Fibroblast of mammary gland (primary cell): ENCODE data around the gene SRPRB.

ENCODE experiments used
- DNase-seq: peaks from one replicate; pipeline ENCODE4 v3.0.0-alpha.2; 2010; ENCODE audit warnings: low read depth
- H3K4me3 ChIP-seq: 2 replicates; pipeline ENCODE4 v1.5.1; 2011; ENCODE audit warnings: low read depth, mild to moderate bottlenecking, low read length, moderate library complexity; ENCODE audit not compliant: control insufficient read depth
- TF ChIP-seq, protein P1 (sequence below): conservative IDR thresholded peaks from 2 replicates; pipeline ENCODE4 v1.5.1; 2011; ENCODE audit warnings: low read depth, low read length, inconsistent platforms; ENCODE audit not compliant: control insufficient read depth, insufficient read depth

The SRPRB gene

GRCh38 chr3:133797396-133798105 is 8.1 kb upstream of the SRPRB start:
- DNase-seq: no peak
- TF ChIP-seq, protein P1, sequence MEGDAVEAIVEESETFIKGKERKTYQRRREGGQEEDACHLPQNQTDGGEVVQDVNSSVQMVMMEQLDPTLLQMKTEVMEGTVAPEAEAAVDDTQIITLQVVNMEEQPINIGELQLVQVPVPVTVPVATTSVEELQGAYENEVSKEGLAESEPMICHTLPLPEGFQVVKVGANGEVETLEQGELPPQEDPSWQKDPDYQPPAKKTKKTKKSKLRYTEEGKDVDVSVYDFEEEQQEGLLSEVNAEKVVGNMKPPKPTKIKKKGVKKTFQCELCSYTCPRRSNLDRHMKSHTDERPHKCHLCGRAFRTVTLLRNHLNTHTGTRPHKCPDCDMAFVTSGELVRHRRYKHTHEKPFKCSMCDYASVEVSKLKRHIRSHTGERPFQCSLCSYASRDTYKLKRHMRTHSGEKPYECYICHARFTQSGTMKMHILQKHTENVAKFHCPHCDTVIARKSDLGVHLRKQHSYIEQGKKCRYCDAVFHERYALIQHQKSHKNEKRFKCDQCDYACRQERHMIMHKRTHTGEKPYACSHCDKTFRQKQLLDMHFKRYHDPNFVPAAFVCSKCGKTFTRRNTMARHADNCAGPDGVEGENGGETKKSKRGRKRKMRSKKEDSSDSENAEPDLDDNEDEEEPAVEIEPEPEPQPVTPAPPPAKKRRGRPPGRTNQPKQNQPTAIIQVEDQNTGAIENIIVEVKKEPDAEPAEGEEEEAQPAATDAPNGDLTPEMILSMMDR: no peak
- no peak overlapping the region for H3K4me3 ChIP-seq

GRCh38 chr3:133799794-133800585 is 5.6 kb upstream of the SRPRB start:
- no peak overlapping the region for H3K4me3 ChIP-seq
- peak; percentile 51 for DNase-seq

GRCh38 chr3:133803469-133803868 is 2.1 kb upstream of the SRPRB start:
- DNase-seq: no peak
- H3K4me3 ChIP-seq: no peak overlapping the region
- TF ChIP-seq, protein P1: no peak

More at GRCh38 chr3:133799794-133800585, 5.6 kb upstream of the SRPRB start:
- TF ChIP-seq, protein P1: no peak

GRCh38 chr3:133804896-133805295 is 719 bp upstream of the SRPRB start:
- H3K4me3 ChIP-seq: no peak overlapping the region
- DNase-seq: no peak
- TF ChIP-seq, protein P1: no peak

- peak overlapping the region; percentile 91 for H3K4me3 ChIP-seq
- DNase-seq: no peak
- TF ChIP-seq, protein P1: no peak
These were observed 272 bp upstream of the SRPRB start for GRCh38 chr3:133805384-133805701.

DNA sequence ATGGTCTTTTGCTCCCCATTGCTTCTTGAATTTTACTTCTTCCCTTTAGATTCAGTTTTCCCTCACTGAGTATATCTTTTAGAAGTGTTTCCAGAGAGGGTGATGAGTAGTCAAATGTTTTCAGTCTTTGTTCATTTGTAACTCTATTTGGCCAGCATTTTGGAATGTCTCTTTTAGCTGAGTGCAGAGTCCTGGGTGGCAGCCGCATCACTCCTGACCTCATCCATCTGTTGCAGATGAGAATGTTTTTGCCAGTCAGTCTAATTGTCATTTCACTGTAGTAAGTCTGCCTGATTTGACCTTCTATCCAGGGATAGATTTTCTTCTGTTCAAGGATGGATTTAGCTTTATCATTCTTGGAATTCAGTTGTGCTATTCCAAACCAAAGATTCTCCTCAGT is 7.3 kb downstream of the SRPRB start:
- peak; percentile 50 for DNase-seq
- TF ChIP-seq, protein P1: no peak
- H3K4me3 ChIP-seq: no peak overlapping the region

DNA sequence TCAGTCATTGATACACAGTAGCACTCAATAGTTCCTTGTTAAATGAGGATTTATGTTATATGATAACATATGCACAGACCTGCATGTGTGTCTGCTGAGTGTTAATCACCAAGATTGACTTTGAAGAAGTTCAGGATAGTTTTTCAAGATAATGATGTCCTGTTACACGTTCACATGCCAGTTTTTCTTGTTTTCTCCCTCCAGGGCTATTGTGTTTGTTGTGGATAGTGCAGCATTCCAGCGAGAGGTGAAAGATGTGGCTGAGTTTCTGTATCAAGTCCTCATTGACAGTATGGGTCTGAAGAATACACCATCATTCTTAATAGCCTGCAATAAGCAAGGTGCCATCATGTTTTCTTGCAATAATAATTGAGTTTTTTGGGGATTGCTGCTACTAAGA is 9.8 kb downstream of the SRPRB start:
- TF ChIP-seq, protein P1: no peak
- no peak for DNase-seq
- no peak overlapping the region for H3K4me3 ChIP-seq
